Measurements from ENCODE around the gene ARAP1. TPM values are rescaled to one million over a fixed set of nuclear protein-coding genes. Genes with fewer than 3 reads are reported as not detected.

Gene ARAP1
- polyA plus RNA-seq, 1 donor (not counting 4 experiments of a cell fraction or from before 2014, with no cell fraction given), result 32.8 TPM

DNA sequence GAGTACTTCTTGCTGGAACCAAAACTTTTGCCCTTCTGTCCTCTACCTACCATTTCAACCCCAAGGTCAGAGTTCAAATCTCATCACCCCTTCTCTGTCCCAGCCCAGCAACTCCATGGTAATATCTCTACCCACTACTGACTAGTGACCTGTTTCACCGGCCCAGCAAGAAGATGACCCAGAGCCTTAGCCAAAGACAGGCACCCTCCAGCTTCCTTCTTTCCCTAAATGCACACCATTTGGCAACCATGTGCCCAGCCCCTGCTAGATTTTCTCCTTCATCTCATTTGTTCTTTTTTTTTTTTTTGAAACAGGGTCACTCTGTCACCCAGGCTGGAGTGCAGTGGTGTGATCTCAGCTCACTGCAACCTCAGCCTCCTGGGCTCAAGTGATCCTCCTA is 14.9 kb downstream of the ARAP1 start:
- FAIRE-seq (no peak), DNase-seq (ENCODE audit: low read depth, low spot score) (no peak)
- peaks cover 6% of the 10 kb centered on the region for H3K9me1 ChIP-seq (ENCODE audit: control insufficient read depth, extremely low read depth, insufficient read depth, low read length)
- H3K4me3 ChIP-seq (ENCODE audit: control insufficient read depth in 2 of 3, extremely low read depth in 1 of 3, insufficient read depth in 2 of 3, low read depth in 1 of 3, low read length in 3 of 3), result no peak overlapping the region
- dilution Hi-C loops (cut with MboI; ENCODE audit: extremely low pct_ligation_motif_present, low sequenced_read_pairs), result no loop called here
- H3K4me2 ChIP-seq (ENCODE audit: control insufficient read depth, extremely low read depth, insufficient read depth, low read depth, low read length), result peak overlapping the region; percentile 61
- H2AFZ ChIP-seq (ENCODE audit: control insufficient read depth, low read length), result no peak overlapping the region
- H3K36me3 ChIP-seq (ENCODE audit: control insufficient read depth in 2 of 2, extremely low read depth in 1 of 2, insufficient read depth in 2 of 2, low read length in 2 of 2), result peaks cover 0 to 14% of the 10 kb centered on the region in 2 experiments
- H3K9me3 ChIP-seq (ENCODE audit: control insufficient read depth, low read depth, low read length), result no peaks in the 10 kb centered on the region
- no peak overlapping the region for H3K9ac ChIP-seq (ENCODE audit: control insufficient read depth, extremely low read depth, insufficient read depth, low read length)
- H3K27me3 ChIP-seq (ENCODE audit: control insufficient read depth, extremely low read depth, insufficient read depth, low read length), result no peaks in the 10 kb centered on the region
- H3K27ac ChIP-seq (ENCODE audit: control insufficient read depth, insufficient read depth, low read length), result peak overlapping the region; percentile 79
- no peak for TF ChIP-seq EZH2 (IDR thresholded peaks at IDR 0.05; ENCODE audit: low read length)
- TF ChIP-seq, protein P1, sequence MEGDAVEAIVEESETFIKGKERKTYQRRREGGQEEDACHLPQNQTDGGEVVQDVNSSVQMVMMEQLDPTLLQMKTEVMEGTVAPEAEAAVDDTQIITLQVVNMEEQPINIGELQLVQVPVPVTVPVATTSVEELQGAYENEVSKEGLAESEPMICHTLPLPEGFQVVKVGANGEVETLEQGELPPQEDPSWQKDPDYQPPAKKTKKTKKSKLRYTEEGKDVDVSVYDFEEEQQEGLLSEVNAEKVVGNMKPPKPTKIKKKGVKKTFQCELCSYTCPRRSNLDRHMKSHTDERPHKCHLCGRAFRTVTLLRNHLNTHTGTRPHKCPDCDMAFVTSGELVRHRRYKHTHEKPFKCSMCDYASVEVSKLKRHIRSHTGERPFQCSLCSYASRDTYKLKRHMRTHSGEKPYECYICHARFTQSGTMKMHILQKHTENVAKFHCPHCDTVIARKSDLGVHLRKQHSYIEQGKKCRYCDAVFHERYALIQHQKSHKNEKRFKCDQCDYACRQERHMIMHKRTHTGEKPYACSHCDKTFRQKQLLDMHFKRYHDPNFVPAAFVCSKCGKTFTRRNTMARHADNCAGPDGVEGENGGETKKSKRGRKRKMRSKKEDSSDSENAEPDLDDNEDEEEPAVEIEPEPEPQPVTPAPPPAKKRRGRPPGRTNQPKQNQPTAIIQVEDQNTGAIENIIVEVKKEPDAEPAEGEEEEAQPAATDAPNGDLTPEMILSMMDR (optimal IDR thresholded peaks at IDR 0.05 in 1 of 3, IDR thresholded peaks at IDR 0.05 in 1 of 3, conservative IDR thresholded peaks at IDR 0.05 in 1 of 3; ENCODE audit: extremely low read depth in 1 of 3, insufficient read depth in 2 of 3, low read length in 3 of 3), result no peak
- no peaks in the 10 kb centered on the region for H4K20me1 ChIP-seq (ENCODE audit: control insufficient read depth, extremely low read depth, insufficient read depth, low read length)
- peaks cover 22% of the 10 kb centered on the region for H3K79me2 ChIP-seq (ENCODE audit: control insufficient read depth, insufficient read depth, low read length)
- peaks cover 53% of the 10 kb centered on the region for H3K4me1 ChIP-seq (ENCODE audit: control insufficient read depth, extremely low read depth, insufficient read depth, low read length)

DNA sequence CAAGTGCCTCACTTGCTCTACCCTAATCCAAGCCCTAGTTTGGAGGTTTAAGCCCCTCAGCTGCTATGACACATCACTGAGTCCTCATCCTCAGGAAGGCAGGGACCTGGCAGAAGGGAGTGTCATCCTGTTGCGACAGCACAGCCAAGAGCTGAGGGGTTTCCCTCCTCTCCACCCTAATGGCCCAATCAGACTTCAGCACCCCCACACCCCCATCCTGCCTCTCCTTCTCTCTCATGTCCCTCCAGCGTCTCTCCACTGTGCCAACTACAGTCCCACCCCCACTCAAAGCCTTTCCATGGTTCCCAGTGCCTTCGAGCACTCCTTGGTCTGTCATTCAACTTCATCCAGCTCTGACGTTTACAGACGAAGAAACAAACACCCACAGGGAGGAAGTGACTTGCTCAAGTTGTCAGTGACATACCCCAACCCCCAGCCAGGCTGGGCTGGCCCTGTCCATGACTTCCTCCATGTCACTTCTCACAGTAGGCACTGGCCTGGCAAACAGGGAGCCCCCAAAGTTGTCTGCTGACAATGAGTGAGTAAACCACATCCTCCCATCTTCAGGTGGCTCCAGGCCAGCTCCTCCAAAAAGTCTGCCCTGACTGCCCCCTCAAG is 15.6 kb downstream of the ARAP1 start:
- Histone ChIP-seq H3K4me3 (ENCODE audit: control insufficient read depth in 2 of 3, extremely low read depth in 1 of 3, insufficient read depth in 2 of 3, low read depth in 1 of 3, low read length in 3 of 3) (no peak overlapping the region), H2AFZ (ENCODE audit: control insufficient read depth, low read length) (no peak overlapping the region), H3K27me3 (ENCODE audit: control insufficient read depth, extremely low read depth, insufficient read depth, low read length) (no peaks in the 10 kb centered on the region), H3K27ac (ENCODE audit: control insufficient read depth, insufficient read depth, low read length) (peak overlapping the region; percentile 79), H3K79me2 (ENCODE audit: control insufficient read depth, insufficient read depth, low read length) (peaks cover 20% of the 10 kb centered on the region), H3K36me3 (ENCODE audit: control insufficient read depth in 2 of 2, extremely low read depth in 1 of 2, insufficient read depth in 2 of 2, low read length in 2 of 2) (peaks cover 0 to 14% of the 10 kb centered on the region in 2 experiments), H3K4me2 (ENCODE audit: control insufficient read depth, extremely low read depth, insufficient read depth, low read depth, low read length) (peak overlapping the region; percentile 61), H3K4me1 (ENCODE audit: control insufficient read depth, extremely low read depth, insufficient read depth, low read length) (peaks cover 51% of the 10 kb centered on the region), H3K9ac (ENCODE audit: control insufficient read depth, extremely low read depth, insufficient read depth, low read length) (peak overlapping the region; percentile 24), H3K9me3 (ENCODE audit: control insufficient read depth, low read depth, low read length) (no peaks in the 10 kb centered on the region), H4K20me1 (ENCODE audit: control insufficient read depth, extremely low read depth, insufficient read depth, low read length) (no peaks in the 10 kb centered on the region), H3K9me1 (ENCODE audit: control insufficient read depth, extremely low read depth, insufficient read depth, low read length) (peaks cover 6% of the 10 kb centered on the region)
- TF ChIP-seq, protein P1 (optimal IDR thresholded peaks at IDR 0.05 in 1 of 3, IDR thresholded peaks at IDR 0.05 in 1 of 3, conservative IDR thresholded peaks at IDR 0.05 in 1 of 3; ENCODE audit: extremely low read depth in 1 of 3, insufficient read depth in 2 of 3, low read length in 3 of 3), result no peak
- no peak for TF ChIP-seq EZH2 (IDR thresholded peaks at IDR 0.05; ENCODE audit: low read length)
- DNase-seq (ENCODE audit: low read depth, low spot score) (no peak), FAIRE-seq (peak; percentile 67)
- dilution Hi-C loops (cut with MboI; ENCODE audit: extremely low pct_ligation_motif_present, low sequenced_read_pairs), result no loop called here
